DMS 273 treated with DMSO at 0.1 percent for 48 hours (cell line): ENCODE results near the gene ARHGAP5.
"Not testable (repeated sequence)": the region's sequence is repeated elsewhere in the genome, so short reads cannot be mapped to it uniquely, and the experiment has no call there.

ENCODE experiments used
- DNase-seq: peaks from one replicate; lab custom pipeline; 2025; lab: John Stamatoyannopoulos, UW

ARHGAP5 gene

DNA sequence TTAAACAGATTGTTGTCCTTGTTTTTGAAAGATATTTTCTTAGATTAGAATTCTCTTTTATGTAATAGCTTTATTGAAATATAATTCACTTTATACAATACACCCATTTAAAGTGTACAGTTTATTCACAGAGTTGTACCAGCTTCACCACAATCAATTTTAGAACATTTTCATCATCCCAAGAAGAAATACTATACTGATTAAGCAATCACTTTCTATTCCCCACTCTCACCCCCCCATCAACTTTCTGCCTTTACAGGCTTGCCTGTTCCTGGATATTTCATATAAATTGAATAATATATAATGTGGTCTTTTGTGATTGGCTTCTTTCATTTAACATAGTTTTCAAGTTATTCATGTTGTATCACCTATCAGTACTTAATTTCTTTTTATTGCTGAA, 44.4 kb downstream of the ARHGAP5 start:
- no peak for DNase-seq

DNA sequence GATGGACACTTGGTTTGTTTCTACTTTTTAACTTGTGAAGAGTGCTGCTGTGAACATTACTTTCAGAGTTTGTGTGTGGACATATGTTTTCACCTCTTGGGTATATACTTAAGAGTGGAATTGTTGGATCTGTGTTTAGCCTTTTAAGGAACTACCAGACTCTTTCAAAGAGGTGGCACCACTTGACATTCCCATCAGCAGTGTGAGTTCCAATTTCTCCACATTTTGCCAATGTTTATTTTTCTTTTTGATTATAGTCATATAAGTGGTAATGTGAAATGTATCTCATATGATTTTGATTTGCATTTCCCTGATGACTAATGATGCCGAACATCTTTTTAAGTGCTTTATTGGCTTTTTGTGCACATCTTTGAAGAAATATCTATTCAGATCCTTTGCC, 44.8 kb downstream of the ARHGAP5 start:
- DNase-seq: no peak

GRCh38 chr14:32126899-32127730, 50.0 kb downstream of the ARHGAP5 start:
- DNase-seq: not testable (repeated sequence)

DNA sequence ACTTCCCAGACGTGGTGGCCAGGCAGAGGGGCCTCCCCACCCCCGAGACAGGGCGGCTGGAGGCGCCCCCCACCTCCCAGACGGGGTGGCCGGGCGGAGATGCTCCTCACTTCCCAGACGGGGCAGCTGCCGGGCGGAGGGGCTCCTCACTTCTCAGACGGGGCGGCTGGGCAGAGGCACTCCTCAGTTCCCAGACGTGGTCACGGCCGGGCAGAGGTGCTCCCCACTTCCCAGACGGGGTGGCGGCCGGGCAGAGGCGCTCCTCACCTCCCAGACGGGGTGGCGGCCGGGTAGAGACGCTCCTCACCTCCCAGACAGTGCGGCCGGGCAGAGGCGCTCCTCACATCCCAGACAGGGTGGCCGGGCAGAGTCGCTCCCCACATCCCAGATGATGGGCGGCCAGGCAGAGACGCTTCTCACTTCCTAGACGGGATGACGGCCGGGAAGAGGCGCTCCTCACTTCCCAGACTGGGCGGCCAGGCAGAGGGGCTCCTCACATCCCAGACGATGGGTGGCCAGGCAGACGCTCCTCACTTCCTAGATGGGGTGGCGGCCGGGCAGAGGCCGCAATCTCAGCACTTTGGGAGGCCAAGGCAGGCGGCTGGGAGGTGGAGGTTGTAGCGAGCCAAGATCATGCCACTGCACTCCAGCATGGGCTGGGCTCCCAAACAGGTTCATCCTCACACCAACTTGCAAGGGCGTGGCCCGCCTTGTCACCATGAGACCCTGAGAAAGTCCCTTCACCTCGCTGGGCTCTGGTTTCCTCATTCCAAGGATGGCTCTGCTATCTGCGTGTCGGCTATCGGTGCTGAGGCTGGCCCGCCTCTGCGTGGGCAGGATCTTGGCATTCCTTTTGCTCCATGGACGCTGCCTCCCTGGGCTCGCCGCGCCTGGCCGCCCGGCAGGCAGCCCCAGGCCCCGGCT, 50.9 kb downstream of the ARHGAP5 start:
- DNase-seq: not testable (repeated sequence)

DNA sequence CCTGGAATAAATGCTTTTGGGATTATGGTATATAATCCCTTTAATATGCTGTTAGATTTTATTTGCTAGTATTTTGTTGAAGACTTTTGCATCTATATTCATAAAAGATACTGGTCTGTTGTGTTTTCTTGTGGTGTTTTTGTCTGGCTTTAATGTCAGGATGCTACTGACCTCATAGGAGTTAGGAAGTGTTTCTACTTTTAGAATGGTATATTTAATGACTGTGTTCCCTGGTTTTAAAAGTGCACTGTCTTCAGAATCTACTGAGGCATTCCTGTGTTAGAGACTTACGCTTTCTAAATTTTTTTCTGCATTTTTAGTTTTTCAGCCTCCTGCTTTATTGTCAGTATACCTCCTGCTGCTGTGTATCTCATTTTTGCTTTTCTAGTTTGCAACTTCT, 51.6 kb downstream of the ARHGAP5 start:
- no peak for DNase-seq

DNA sequence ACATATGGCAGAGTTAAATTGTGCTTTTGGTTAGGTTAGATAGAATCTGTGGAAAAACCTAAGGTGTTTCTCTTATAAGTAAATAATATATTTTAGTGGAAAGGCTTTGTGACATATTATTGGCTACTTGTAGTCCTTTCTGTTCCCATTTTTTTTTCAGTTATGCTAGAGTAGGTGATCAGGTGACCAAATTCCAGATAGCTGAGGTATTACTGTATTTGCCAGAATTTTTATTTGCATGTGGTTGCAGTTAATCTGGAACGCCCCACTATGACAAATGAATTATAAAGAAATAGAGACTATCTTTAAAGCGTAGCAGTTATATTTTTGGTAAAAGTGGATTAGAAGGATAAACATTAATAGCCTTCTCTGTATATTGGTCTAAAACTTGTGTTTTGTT, 52.0 kb downstream of the ARHGAP5 start:
- no peak for DNase-seq

- not testable (repeated sequence) for DNase-seq
Measured at GRCh38 chr14:32131689-32132088, 54.6 kb downstream of the ARHGAP5 start.

GRCh38 chr14:32134448-32135097, 57.5 kb downstream of the ARHGAP5 start:
- no peak for DNase-seq

DNA sequence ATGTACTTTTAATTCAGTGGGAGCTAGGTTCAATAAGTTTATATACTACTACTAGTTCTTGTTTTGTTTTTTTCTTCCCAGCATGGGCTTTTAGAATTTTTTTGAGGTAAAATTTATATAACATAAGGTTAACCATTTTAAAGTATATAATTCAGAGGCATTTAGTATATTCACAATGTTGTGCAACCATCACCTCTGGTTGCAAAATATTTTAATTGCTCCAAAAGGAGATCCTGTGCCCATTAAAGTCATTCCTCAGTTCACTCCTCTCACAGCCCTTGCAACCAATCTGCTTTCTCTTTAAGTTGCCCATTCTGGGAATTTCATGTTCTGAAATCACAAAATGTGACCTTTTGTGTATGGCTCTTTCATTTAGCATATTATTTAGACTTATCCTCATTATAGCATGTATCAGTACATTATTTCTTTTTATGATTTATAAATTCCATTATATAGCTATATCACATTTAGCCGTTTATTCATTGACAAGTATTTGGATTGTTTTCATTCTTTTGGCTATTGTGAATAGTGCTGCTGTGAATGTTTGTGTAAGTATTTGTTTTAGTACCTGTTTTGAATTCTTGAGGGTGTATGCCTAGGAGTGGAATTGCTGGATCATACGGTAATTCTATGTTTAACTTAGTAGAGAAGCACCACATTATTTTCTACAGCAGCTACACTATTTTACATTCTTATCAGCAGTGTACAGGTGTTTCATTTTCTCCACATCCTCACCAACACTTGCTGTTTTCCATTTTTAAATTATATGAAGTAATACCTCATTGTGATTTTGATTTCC, 59.1 kb downstream of the ARHGAP5 start:
- DNase-seq: no peak

DNA sequence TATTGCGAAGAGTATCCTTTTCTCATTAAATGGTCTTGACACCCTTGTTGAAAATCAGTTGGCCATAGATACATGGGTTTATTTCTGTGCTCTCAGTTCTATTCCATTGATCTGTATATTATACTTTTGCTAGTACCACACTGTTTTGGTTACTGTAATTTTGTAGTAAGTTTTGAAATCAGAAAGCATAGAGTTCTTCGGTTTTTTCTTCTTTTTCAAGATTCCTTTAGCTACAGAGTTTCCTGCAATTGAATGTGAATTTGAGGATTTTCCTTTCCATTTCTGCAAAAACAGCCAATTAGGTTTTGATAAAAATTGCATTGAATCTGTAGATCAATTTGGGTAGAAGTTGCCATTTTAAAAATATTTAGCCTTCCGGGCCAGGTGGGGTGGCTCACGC, 60.2 kb downstream of the ARHGAP5 start:
- DNase-seq: no peak

- DNase-seq: no peak
Measured at GRCh38 chr14:32137892-32138291, 60.8 kb downstream of the ARHGAP5 start.

DNA sequence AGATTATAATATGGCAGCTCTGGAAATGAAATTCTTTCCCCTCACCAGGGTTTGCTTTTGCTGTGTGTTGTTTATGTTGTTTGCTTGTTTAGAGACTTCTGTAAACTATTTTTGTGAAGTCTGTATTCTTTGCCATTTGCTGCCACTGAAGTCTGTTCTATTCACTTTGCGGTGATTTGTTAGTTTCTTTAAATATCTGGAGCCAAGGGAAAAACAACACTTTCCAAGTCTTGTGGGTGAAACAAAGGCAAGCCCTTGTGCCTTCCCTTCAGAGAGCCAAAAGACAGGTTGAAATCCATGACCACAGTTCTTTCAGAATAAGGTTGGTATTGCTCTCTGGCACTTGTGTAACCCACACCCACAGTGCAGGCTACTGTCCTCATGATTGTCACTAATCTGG, 65.2 kb downstream of the ARHGAP5 start:
- no peak for DNase-seq

DNA sequence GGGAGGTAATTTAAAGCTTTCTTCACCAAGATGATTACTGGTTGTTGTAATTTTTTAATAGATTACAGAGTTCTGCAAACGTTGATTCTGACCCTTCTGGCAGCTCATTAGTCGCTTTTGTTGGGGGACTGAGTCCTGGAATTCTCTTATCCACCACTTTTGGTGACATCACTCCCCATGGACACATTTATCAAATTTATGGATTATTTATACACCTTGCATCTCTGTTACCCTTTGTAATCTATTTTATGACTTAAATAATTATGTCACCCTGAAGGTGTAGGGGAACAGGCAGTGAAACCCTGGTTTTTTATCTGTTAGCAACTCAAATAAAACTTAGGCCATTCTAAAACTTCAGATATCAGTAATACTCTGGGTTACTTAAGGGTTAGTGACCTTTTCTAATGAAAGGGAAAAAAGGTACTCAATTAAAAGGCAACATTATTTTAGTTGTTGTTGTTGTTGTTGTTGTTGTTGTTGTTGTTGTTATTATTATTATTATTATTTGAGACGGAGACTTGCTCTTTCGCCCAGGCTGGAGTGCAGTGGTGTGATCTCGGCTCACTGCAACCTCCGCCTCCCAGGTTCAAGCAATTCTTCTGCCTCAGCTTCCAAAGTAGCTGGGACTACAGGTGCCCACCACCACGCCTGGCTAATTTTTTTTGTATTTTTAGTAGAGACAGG, 65.8 kb downstream of the ARHGAP5 start:
- no peak for DNase-seq

DNA sequence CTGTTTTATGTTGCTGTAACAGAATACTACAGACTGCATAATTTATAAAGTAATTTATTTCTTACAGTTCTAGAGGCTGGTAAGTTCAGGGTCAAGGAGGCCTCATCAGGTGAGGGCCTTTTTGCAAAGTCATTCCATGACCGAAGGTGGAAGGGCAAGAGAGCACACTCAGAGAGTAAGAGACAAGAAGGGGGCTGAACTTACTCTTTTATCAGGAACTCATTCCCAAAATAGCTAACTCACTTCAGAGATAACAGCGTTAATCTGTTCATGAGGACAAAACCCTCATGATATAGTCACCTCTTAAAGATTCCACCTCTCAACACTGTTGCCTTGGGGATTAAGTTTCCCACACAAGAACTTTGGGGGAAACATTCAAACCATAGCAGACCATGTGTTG, 73.3 kb downstream of the ARHGAP5 start:
- DNase-seq: no peak

- DNase-seq: no peak
Measured at GRCh38 chr14:32166029-32166428, 88.9 kb downstream of the ARHGAP5 start.

- no peak for DNase-seq
Measured at GRCh38 chr14:32166924-32167323, 89.8 kb downstream of the ARHGAP5 start.

- no peak for DNase-seq
Measured at GRCh38 chr14:32167907-32168306, 90.8 kb downstream of the ARHGAP5 start.

- no peak for DNase-seq
Measured at GRCh38 chr14:32169191-32169590, 92.1 kb downstream of the ARHGAP5 start.

DNA sequence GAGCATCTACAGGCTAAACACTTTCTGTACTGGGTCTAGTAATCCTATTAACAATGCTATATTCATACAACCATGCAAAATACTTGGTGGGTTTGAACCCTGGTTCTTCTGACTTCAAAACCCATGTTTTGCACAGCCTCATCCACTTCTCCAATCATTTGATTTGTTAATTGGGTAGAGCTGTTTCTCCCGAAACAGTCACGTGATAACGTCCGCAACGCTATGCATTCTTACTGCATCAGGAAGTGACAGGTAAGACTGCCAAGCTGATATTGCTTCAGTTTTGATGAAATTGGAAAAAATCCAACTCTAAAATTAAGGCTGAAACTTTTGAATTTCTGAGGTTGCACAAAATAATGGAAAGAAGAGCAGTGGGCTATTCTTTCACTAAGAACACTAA, 94.4 kb downstream of the ARHGAP5 start:
- no peak for DNase-seq

GRCh38 chr14:32183151-32184058, 106.3 kb downstream of the ARHGAP5 start:
- no peak for DNase-seq
